Measurements from ENCODE around the gene TICAM2.

TICAM2 gene

GRCh38 chr5:115605436-115605835, 3.2 kb upstream of the TICAM2 start:
- H3K36me3 ChIP-seq (ENCODE audit: control insufficient read depth, insufficient read depth, low read length, severe bottlenecking) = peaks cover 27% of the 10 kb centered on the region

GRCh38 chr5:115602591-115603125, 379 bp upstream of the TICAM2 start:
- peak overlapping the region; percentile 96 for H3K9ac ChIP-seq (ENCODE audit: low read length)
- peak overlapping the region; percentile 90 for H3K4me3 ChIP-seq (ENCODE audit: low read length)
- H3K27me3 ChIP-seq (replicated peaks; ENCODE audit: control insufficient read depth, insufficient read depth, low read length) = no peaks in the 10 kb centered on the region
- no peak for DNase-seq (ENCODE audit: low read depth)
- H3K9me3 ChIP-seq (ENCODE audit: control insufficient read depth, low read length) = no peaks in the 10 kb centered on the region
- H3K4me1 ChIP-seq (ENCODE audit: control insufficient read depth, insufficient read depth, low read length) = peaks cover 31% of the 10 kb centered on the region
- H3K36me3 ChIP-seq (ENCODE audit: control insufficient read depth, insufficient read depth, low read length, severe bottlenecking) = peaks cover 14% of the 10 kb centered on the region

More at GRCh38 chr5:115605436-115605835, 3.2 kb upstream of the TICAM2 start:
- H3K27me3 ChIP-seq (replicated peaks; ENCODE audit: control insufficient read depth, insufficient read depth, low read length) = no peaks in the 10 kb centered on the region
- no peaks in the 10 kb centered on the region for H3K9me3 ChIP-seq (ENCODE audit: control insufficient read depth, low read length)
- DNase-seq (ENCODE audit: low read depth) = no peak
- no peak overlapping the region for H3K9ac ChIP-seq (ENCODE audit: low read length)
- H3K4me3 ChIP-seq (ENCODE audit: low read length) = no peak overlapping the region
- H3K4me1 ChIP-seq (ENCODE audit: control insufficient read depth, insufficient read depth, low read length) = peaks cover 17% of the 10 kb centered on the region

GRCh38 chr5:115600766-115601165, 1.5 kb downstream of the TICAM2 start:
- H3K36me3 ChIP-seq (ENCODE audit: control insufficient read depth, insufficient read depth, low read length, severe bottlenecking) = peaks cover 14% of the 10 kb centered on the region
- H3K9me3 ChIP-seq (ENCODE audit: control insufficient read depth, low read length) = no peaks in the 10 kb centered on the region
- H3K4me3 ChIP-seq (ENCODE audit: low read length) = peak overlapping the region; percentile 90
- H3K9ac ChIP-seq (ENCODE audit: low read length) = peak overlapping the region; percentile 96
- H3K27me3 ChIP-seq (replicated peaks; ENCODE audit: control insufficient read depth, insufficient read depth, low read length) = no peaks in the 10 kb centered on the region
- peak; percentile 64 for DNase-seq (ENCODE audit: low read depth)
- peaks cover 31% of the 10 kb centered on the region for H3K4me1 ChIP-seq (ENCODE audit: control insufficient read depth, insufficient read depth, low read length)

DNA sequence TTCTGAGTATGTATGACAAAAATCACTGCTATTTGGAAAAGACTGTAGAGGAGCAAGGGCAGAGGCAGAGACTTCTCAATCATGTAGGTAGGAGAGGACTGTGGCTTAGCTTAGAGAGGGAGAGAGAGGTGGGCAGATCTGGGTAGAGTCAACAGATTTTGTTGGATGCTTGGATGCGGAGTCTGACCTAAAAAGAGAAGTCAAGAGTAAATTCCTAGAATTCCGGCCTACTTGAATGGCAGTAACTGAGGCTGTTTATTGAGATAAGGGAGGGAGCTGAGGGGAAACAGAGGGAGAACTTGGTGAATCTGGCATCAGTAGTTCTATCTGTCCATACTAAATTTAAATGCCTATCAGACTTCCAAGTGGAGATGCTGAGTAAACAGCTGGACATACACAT, 2.4 kb downstream of the TICAM2 start:
- H3K27me3 ChIP-seq (replicated peaks; ENCODE audit: control insufficient read depth, insufficient read depth, low read length) = no peaks in the 10 kb centered on the region
- peak overlapping the region; percentile 45 for H3K9ac ChIP-seq (ENCODE audit: low read length)
- H3K9me3 ChIP-seq (ENCODE audit: control insufficient read depth, low read length) = no peaks in the 10 kb centered on the region
- H3K4me3 ChIP-seq (ENCODE audit: low read length) = peak overlapping the region; percentile 90
- H3K4me1 ChIP-seq (ENCODE audit: control insufficient read depth, insufficient read depth, low read length) = peaks cover 31% of the 10 kb centered on the region
- DNase-seq (ENCODE audit: low read depth) = peak; percentile 37
- H3K36me3 ChIP-seq (ENCODE audit: control insufficient read depth, insufficient read depth, low read length, severe bottlenecking) = peaks cover 8% of the 10 kb centered on the region

GRCh38 chr5:115599502-115599901, 2.8 kb downstream of the TICAM2 start:
- DNase-seq (ENCODE audit: low read depth) = peak; percentile 74
- Histone ChIP-seq H3K27me3 (replicated peaks; ENCODE audit: control insufficient read depth, insufficient read depth, low read length) (no peaks in the 10 kb centered on the region), H3K4me3 (ENCODE audit: low read length) (peak overlapping the region; percentile 90), H3K9me3 (ENCODE audit: control insufficient read depth, low read length) (no peaks in the 10 kb centered on the region), H3K36me3 (ENCODE audit: control insufficient read depth, insufficient read depth, low read length, severe bottlenecking) (peaks cover 4% of the 10 kb centered on the region), H3K9ac (ENCODE audit: low read length) (peak overlapping the region; percentile 45), H3K4me1 (ENCODE audit: control insufficient read depth, insufficient read depth, low read length) (peaks cover 32% of the 10 kb centered on the region)

- Histone ChIP-seq H3K36me3 (ENCODE audit: control insufficient read depth, insufficient read depth, low read length, severe bottlenecking) (no peaks in the 10 kb centered on the region), H3K9ac (ENCODE audit: low read length) (no peak overlapping the region), H3K27me3 (replicated peaks; ENCODE audit: control insufficient read depth, insufficient read depth, low read length) (no peaks in the 10 kb centered on the region), H3K9me3 (ENCODE audit: control insufficient read depth, low read length) (no peaks in the 10 kb centered on the region), H3K4me3 (ENCODE audit: low read length) (peak overlapping the region; percentile 18), H3K4me1 (ENCODE audit: control insufficient read depth, insufficient read depth, low read length) (peaks cover 15% of the 10 kb centered on the region)
- peak; percentile 54 for DNase-seq (ENCODE audit: low read depth)
Observed at GRCh38 chr5:115594128-115595047, 7.9 kb downstream of the TICAM2 start.

DNA sequence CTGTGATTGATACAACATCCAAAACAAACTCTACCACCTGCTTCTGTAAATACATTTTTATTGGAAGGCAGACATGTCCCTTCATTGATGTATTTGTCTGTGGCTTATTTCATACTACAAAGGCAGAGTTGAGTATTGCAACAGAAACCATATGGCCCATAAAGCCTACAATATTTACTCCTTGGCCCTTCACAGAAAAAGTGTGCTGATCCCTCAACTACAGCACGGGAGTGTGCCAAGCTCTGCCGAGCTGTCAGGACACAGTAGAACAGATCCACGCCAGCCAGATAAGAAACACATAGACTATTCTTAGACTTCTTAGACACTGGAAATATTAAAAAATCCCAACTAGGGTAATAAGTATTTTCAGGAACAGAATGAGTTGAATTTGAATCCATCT, 13.2 kb downstream of the TICAM2 start:
- no peaks in the 10 kb centered on the region for H3K36me3 ChIP-seq (ENCODE audit: control insufficient read depth, insufficient read depth, low read length, severe bottlenecking)
- H3K4me1 ChIP-seq (ENCODE audit: control insufficient read depth, insufficient read depth, low read length) = peaks cover 19% of the 10 kb centered on the region

GRCh38 chr5:115588640-115589039, 13.6 kb downstream of the TICAM2 start:
- H3K4me1 ChIP-seq (ENCODE audit: control insufficient read depth, insufficient read depth, low read length) = peaks cover 18% of the 10 kb centered on the region
- no peaks in the 10 kb centered on the region for H3K9me3 ChIP-seq (ENCODE audit: control insufficient read depth, low read length)
- no peak overlapping the region for H3K4me3 ChIP-seq (ENCODE audit: low read length)
- no peak for DNase-seq (ENCODE audit: low read depth)
- no peak overlapping the region for H3K9ac ChIP-seq (ENCODE audit: low read length)
- H3K36me3 ChIP-seq (ENCODE audit: control insufficient read depth, insufficient read depth, low read length, severe bottlenecking) = no peaks in the 10 kb centered on the region
- H3K27me3 ChIP-seq (replicated peaks; ENCODE audit: control insufficient read depth, insufficient read depth, low read length) = no peaks in the 10 kb centered on the region

More for the DNA sequence above, 13.2 kb downstream of the TICAM2 start:
- Histone ChIP-seq H3K4me3 (ENCODE audit: low read length) (no peak overlapping the region), H3K27me3 (replicated peaks; ENCODE audit: control insufficient read depth, insufficient read depth, low read length) (no peaks in the 10 kb centered on the region), H3K9ac (ENCODE audit: low read length) (no peak overlapping the region), H3K9me3 (ENCODE audit: control insufficient read depth, low read length) (no peaks in the 10 kb centered on the region)
- DNase-seq (ENCODE audit: low read depth) = no peak

DNA sequence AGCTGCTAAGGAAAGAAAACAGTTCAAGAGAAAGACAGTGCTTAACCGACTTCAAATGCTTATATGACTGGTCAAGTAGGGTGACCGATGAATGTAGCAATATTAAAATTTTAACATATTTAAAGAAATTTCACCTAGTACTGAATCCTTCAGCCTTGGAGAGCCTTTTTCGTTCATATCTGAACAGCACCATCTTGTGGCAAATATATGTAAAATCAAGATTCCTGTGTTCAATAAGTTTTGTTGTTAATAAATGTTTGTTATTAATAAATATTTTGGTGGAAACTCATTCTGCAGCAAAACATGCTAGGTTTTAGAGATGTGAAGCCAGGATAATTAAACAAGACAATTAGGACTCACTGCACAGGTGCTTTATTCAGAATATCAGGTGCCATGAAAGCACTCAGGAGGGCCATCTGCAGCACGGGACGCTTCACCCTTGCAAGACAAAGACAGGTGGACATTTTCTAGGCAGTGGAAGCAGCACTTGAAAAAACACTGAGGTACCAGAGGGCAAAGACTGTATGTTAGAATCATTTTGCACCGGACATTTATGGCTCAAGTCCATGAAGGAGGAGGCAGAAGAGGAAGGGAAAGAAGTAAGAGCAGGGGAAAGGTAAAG, 15.6 kb downstream of the TICAM2 start:
- Histone ChIP-seq H3K27me3 (replicated peaks; ENCODE audit: control insufficient read depth, insufficient read depth, low read length) (no peaks in the 10 kb centered on the region), H3K9me3 (ENCODE audit: control insufficient read depth, low read length) (no peaks in the 10 kb centered on the region), H3K36me3 (ENCODE audit: control insufficient read depth, insufficient read depth, low read length, severe bottlenecking) (no peaks in the 10 kb centered on the region), H3K4me1 (ENCODE audit: control insufficient read depth, insufficient read depth, low read length) (peaks cover 26% of the 10 kb centered on the region), H3K9ac (ENCODE audit: low read length) (no peak overlapping the region), H3K4me3 (ENCODE audit: low read length) (no peak overlapping the region)
- peak; percentile 83 for DNase-seq (ENCODE audit: low read depth)

DNA sequence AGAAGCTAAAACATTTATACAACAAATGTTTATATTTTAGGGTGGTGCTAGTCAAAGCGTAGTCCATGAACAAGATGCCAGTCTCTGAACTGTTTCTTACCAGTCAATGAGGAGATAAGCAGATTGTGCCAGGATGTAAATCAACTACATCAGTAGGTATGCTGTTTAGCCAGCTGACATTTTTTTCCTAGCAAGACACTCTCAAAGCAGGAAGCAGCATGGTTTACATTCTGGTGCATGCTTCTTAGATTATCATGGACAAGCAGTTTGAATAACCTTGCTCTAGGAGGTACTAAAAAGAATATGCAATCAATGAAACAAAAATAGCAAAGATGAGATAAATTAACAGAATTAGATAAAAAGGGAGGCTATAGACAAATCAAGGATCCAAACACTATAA, 17.0 kb downstream of the TICAM2 start:
- no peak overlapping the region for H3K9ac ChIP-seq (ENCODE audit: low read length)
- DNase-seq (ENCODE audit: low read depth) = no peak
- peaks cover 31% of the 10 kb centered on the region for H3K4me1 ChIP-seq (ENCODE audit: control insufficient read depth, insufficient read depth, low read length)
- H3K9me3 ChIP-seq (ENCODE audit: control insufficient read depth, low read length) = no peaks in the 10 kb centered on the region
- no peaks in the 10 kb centered on the region for H3K36me3 ChIP-seq (ENCODE audit: control insufficient read depth, insufficient read depth, low read length, severe bottlenecking)
- H3K4me3 ChIP-seq (ENCODE audit: low read length) = no peak overlapping the region
- H3K27me3 ChIP-seq (replicated peaks; ENCODE audit: control insufficient read depth, insufficient read depth, low read length) = no peaks in the 10 kb centered on the region

- H3K27me3 ChIP-seq (replicated peaks; ENCODE audit: control insufficient read depth, insufficient read depth, low read length) = no peaks in the 10 kb centered on the region
- no peaks in the 10 kb centered on the region for H3K36me3 ChIP-seq (ENCODE audit: control insufficient read depth, insufficient read depth, low read length, severe bottlenecking)
- peaks cover 37% of the 10 kb centered on the region for H3K4me1 ChIP-seq (ENCODE audit: control insufficient read depth, insufficient read depth, low read length)
- H3K9me3 ChIP-seq (ENCODE audit: control insufficient read depth, low read length) = no peaks in the 10 kb centered on the region
- DNase-seq (ENCODE audit: low read depth) = no peak
- no peak overlapping the region for H3K4me3 ChIP-seq (ENCODE audit: low read length)
- no peak overlapping the region for H3K9ac ChIP-seq (ENCODE audit: low read length)
Observed at GRCh38 chr5:115584501-115584900, 17.8 kb downstream of the TICAM2 start.
